Left lobe of liver (tissue), 2 donors: ENCODE data around the gene CHSY1. TPM values are rescaled to one million over a fixed set of nuclear protein-coding genes. Genes with fewer than 3 reads are reported as not detected.

ENCODE experiments used
- ATAC-seq: fragments of 200-7000 bp; cut with Tn5 transposase; one replicate; pipeline ENCODE4 v1.9.1; 2020; ENCODE audit warnings: mild to moderate bottlenecking, moderate library complexity
- DNase-seq: peaks from one replicate; pipeline ENCODE4 v3.0.0-alpha.2; 2020; ENCODE audit warnings: low spot score
- total RNA-seq: library from RNA; stranded (reverse); gene quantifications from one replicate; pipeline ENCODE4 v1.2.1, GENCODE V29; 2021
- donor health status: DM: no; HTN: no; CAD: no; lungs with moderate emphysema.
- donor health status: DM: no; HTN: yes; CAD: no.

CHSY1 gene
- total RNA-seq, 1 donor from 2014 or later: 6.3 TPM

GRCh38 chr15:101156509-101157159 lies 95.2 kb downstream of the CHSY1 start:
- ATAC-seq (no peak), DNase-seq (no peak)

DNA sequence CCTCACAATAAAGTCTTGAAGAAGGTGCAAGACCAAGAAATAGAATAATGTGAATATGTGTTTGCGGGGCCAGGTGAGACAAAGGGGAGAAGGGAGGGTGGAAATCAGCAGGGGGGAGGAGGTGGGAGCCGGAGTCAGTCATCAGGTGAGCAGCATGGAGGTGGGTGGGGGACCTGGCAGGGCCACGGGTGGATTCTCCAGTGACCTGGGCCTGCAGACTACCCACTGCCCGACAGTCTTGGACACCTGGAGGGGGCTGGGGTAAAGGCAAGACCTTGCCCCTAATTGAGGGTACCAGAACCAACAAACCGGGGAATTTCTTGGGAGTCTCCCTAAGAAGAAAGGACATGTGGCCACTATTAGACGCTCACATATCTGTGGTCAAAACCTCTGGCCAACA lies 95.8 kb downstream of the CHSY1 start:
- no peak for ATAC-seq
- no peak for DNase-seq

DNA sequence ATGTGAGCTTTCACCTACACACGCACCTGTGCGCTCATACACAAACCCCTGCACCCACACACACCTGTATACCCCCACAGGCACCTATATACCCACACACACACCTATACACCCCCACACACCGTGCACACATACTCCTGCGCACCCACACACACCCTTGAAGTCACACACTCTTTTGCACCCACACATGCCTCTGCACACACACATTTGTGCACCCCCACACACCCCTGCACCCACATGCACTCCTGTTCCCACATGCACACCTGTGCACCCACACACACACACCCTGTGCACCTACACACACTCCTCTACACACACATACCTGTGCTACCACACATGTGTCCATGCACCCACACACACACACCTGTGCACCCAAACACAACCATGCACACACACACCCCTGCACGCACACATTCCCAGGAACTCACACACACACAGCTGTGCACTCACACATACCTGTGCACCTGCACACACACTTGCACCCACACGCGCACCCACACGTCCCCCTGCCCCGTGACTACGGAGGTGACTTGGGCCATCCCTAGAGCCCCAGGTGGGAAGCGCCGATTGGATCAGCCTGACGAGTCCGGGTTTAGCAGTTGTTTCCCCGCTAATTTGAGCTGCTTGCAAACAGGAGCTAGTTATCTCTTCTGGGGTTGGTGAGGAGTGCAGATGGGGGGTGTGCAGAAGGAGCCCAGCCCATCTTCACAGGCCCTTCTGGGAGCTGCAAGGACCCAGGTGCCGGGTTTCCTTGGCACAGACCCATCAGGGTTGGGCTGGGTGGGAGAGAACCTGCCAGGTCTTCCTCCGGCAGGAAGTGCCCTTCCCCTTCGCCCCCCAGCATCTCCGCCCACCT lies 97.8 kb downstream of the CHSY1 start:
- no peak for ATAC-seq
- DNase-seq: no peak

GRCh38 chr15:101152914-101153313 lies 98.9 kb downstream of the CHSY1 start:
- ATAC-seq: no peak
- no peak for DNase-seq

DNA sequence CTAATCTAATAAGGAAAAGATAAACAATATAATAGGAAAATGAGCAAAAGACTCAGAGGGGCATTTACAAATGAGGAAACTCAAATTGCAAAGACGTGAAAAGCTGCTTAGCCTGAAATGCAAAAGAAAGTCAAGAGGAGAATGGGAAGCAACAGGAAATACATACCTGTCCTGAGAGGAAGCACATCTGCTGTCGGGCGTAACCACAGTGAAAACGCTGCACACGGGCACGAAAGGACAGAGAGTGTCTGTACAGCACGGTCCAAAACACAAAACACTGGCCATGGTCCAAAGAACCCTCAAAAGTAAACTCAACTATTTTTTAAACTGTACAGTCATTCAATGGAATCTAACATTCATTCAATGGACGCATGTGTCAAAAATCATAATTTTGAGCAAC lies 100.6 kb downstream of the CHSY1 start:
- DNase-seq: no peak
- ATAC-seq: no peak

- no peak for ATAC-seq
- DNase-seq: no peak
Measured at GRCh38 chr15:101150723-101151040, 101.2 kb downstream of the CHSY1 start.

GRCh38 chr15:101149864-101150722 lies 101.8 kb downstream of the CHSY1 start:
- no peak for ATAC-seq

GRCh38 chr15:101148881-101149664 lies 102.8 kb downstream of the CHSY1 start:
- ATAC-seq: peak; percentile 59
- DNase-seq: no peak

More at GRCh38 chr15:101149864-101150722, 101.8 kb downstream of the CHSY1 start:
- no peak for DNase-seq

- ATAC-seq: peak; percentile 23
- DNase-seq: no peak
Measured at GRCh38 chr15:101148166-101148880, 103.5 kb downstream of the CHSY1 start.

DNA sequence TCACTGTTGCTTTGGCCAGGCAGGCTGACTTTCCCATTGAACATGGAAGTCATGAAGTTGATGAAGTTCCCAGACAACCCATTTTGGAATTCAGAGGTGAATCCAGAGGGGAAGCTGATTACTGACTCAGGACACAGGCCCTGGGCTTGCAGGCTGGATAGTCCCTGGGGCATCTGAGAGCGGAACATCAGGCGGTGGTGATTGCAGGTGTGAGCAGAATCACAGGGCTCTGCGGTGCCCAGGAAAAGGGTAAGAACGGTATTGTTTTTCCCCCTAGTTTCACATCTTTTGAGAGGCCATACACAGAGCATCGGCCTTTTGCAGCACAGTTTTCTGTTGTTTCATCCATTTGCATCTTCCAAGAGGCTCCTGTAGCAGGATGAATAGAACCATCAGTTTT lies 104.7 kb downstream of the CHSY1 start:
- DNase-seq (no peak), ATAC-seq (no peak)

DNA sequence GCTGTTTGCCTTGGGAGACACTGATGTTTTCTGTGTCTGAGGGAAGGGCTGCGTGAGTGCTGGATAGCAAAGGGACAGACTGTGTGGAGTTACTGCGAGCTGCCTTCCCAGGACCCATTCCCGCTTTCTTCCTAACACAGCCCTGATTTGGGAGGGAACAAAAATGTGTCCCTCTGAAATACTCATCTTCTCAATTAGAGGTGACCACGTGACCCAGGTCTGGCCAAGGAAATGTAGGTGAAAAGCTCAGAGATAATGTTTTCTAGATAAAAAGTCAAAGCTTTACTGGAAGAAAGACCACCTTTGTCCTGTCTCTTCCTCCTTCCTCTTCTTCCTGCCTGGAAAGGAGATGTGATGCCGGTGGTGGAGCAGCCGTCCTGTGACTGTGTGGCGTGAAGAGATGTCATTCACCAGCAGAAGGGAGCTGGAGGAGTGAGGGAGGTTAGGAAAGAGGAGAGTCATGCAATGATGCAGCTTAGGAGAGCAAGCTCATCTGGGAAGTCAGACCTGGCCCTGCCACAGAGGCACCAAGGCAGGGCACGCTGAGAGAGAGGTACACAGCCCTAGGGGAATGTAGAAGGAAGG lies 105.6 kb downstream of the CHSY1 start:
- ATAC-seq (no peak), DNase-seq (no peak)

- DNase-seq (no peak), ATAC-seq (no peak)
Measured at GRCh38 chr15:101145362-101145761, 106.5 kb downstream of the CHSY1 start.

GRCh38 chr15:101143321-101143720 lies 108.5 kb downstream of the CHSY1 start:
- DNase-seq (no peak), ATAC-seq (no peak)

DNA sequence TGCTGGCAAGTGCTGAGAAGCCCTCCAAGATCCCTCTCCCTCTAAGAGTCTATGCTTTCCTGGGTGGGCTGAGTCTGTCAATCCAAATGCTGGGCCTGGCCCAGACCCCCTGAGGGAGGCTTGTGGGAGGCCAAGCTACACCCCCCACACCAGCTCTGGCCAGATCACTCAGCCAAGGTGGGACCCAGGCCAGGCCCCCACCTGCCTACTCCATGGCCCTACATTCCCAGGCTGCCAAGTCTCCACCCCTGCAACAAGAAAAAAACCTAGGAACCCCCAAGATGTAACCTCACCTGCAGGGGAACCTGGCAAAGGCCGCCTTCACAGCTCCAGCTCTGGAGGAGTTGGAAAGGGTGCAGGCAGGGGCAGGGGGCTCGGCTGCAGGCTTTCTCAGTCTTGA lies 109.1 kb downstream of the CHSY1 start:
- ATAC-seq: no peak
- no peak for DNase-seq

DNA sequence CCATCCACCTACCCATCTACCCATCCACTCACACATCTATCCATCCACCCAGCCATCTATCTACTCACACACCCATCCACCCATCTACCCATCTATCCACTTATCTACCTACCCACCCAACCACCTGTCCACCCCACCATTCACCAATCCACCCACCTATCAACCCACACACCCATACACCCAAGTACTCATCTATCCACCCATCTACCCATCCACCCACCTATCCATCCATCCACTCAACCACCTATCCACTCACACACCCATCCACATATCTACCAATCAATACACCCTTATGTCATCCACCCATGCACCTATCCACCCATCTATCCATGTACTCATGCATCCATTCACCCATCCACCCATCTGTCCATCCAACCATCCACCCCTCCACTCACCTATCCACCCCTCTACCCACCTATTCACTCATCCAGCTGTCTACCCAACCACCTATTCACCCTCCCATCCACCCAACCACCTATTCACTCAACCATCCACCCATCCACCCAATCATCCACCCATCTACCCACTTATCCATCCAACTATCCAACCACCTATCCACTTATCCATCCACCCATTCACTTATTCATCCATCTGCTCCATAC lies 109.8 kb downstream of the CHSY1 start:
- ATAC-seq (no peak), DNase-seq (no peak)

DNA sequence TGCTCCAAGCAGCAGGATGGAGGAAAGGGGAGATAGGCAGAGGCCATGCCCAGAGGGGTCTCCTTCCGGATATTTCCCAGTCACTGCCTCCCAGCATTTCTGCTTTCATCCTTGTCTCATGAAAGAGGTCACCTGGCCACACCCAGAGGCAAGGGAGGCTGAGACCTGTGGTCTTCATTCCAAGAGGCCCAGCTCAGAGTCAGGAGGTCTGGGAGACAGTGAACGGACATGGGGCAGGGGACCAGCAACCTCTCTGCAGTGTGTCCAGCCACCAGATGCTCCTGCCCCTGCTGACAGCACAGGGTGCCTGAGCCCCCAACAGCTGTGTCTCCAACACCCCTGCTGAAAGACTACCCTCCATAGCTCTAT lies 111.2 kb downstream of the CHSY1 start:
- DNase-seq: no peak
- no peak for ATAC-seq

DNA sequence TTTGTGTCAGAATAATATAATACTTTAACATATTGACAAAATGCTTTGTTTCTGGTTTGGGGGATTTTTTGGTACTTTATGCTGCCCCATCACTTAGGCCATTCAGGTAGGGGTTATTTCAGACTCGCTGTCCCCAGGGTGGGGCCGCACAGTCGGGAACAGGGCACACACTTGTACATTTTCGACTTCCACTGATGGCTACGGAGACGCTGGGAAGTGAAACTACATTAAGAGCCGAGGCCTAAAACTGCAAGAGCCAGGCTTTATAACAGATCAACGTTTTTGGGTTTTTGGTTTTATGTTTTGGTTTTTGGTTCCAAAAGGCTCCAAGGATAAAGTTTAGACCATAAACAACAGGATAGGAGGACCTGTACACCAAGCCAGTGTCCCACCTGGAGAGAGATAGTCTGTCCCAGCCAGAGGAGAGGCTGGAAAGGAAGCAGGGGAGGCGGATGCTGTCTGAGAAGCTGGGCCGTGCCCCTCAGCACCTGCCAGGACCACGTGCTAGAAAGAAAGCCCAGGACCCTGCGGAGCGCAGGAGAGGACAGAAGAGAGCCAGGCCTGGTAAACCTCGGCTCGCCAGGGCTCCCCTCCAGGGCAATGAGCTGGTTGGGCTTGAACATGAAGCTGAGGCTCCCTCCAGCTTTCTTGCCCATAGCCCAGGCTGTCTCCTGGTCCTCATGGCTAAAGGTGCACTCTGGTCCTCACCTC lies 111.7 kb downstream of the CHSY1 start:
- no peak for DNase-seq
- no peak for ATAC-seq

DNA sequence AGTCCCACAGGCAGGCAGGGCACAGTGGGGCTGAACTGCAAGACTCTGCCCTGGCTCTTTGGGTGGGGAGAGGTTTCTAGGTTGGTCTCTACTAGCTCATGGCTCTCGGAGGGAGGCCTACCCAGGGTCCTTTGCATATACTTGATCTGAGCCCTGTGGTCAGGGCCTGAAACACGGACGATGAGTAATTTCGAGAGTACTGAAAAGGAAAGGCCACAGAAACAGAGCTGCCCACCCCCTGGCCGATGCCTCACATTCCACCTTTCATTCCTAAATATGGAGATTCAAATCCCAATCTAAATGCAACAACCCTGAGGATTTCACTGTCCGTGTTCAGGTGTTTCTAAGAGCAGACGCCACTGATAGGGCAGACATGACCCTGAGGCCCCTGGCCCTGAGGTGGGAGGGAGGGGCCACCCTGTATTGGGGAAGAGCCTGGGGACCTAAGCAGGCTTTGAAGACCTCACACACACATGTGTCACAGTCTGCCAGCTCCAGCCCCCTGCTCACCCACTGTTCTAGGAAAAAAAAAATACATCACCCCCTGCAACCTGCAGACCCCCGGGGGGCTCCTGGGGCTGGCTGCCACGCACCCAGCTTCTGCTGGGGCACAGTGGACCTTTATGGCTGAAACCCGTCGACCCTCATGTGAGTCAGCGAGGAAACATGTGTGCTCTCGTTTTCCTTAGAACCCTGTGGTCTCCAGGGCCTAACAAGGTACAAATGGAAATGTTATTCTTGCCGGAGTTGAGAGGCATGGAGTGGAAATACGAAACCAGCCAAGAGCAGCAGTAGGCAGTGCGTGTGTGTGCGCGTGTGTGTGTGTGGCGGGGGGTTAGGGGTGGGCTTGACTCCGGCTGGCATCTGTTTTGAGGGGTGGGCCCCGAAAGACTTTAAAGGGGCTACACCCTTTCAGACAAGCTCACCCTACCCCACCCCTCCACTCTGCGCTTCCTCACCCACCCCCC lies 112.7 kb downstream of the CHSY1 start:
- DNase-seq (no peak), ATAC-seq (no peak)
